ENCODE measurements around the gene ALPK3. TPM values are rescaled to one million over a fixed set of nuclear protein-coding genes. Genes with fewer than 3 reads are reported as not detected.

Gene ALPK3
- total RNA-seq, 1 experiment from 2014 or later = 16.5 TPM

GRCh38 chr15:84886984-84887299, 69.8 kb downstream of the ALPK3 start:
- no peak for TF ChIP-seq ESRRA (CRISPR knock-in tag; IDR thresholded peaks at IDR 0.05; ENCODE audit: borderline replicate concordance)
- TF ChIP-seq RELA (CRISPR knock-in tag; IDR thresholded peaks at IDR 0.05; ENCODE audit: borderline replicate concordance) = no peak
- TF ChIP-seq MAX (CRISPR knock-in tag; IDR thresholded peaks at IDR 0.05) = no peak
- no peak for TF ChIP-seq RORB (CRISPR knock-in tag; IDR thresholded peaks at IDR 0.05)
- no peak for TF ChIP-seq EMX1 (CRISPR knock-in tag; IDR thresholded peaks at IDR 0.05)
- no peak for TF ChIP-seq ZNF219 (CRISPR knock-in tag; IDR thresholded peaks at IDR 0.05; ENCODE audit: borderline replicate concordance)
- no peak for TF ChIP-seq SMAD3 (CRISPR knock-in tag; IDR thresholded peaks at IDR 0.05; ENCODE audit: borderline replicate concordance)
- ChIA-PET POLR2A (no interaction called here), CTCF (interaction anchor here (1.3 to 4.9 kb wide), 2 partner anchors 9 to 41 kb away, joined by 4 to 27 read pairs; no protein-coding TSS in a partner anchor)
- DNase-seq (ENCODE audit: low spot score) (no peak), ATAC-seq (no peak)
- no peak overlapping the region for H3K27ac Mint-ChIP-seq
- H3K36me3 Mint-ChIP-seq = no peaks in the 10 kb centered on the region
- H3K4me1 Mint-ChIP-seq = peaks cover 4% of the 10 kb centered on the region
- H3K27me3 Mint-ChIP-seq (ENCODE audit: low read depth) = no peaks in the 10 kb centered on the region; the same call in 1 of the 2 replicates
- H3K4me3 Mint-ChIP-seq = no peak overlapping the region
- no peaks in the 10 kb centered on the region for H3K9me3 Mint-ChIP-seq

GRCh38 chr15:84887938-84888337, 70.8 kb downstream of the ALPK3 start:
- H3K36me3 Mint-ChIP-seq = no peaks in the 10 kb centered on the region
- no peak for TF ChIP-seq ZBTB21 (CRISPR knock-in tag; IDR thresholded peaks at IDR 0.05; ENCODE audit: borderline replicate concordance)
- TF ChIP-seq MXD4 (CRISPR knock-in tag; IDR thresholded peaks at IDR 0.05; ENCODE audit: borderline replicate concordance) = no peak
- TF ChIP-seq ATF3 (CRISPR knock-in tag; conservative IDR thresholded peaks at IDR 0.05) = no peak
- no peak for TF ChIP-seq AR (CRISPR knock-in tag; IDR thresholded peaks at IDR 0.05)
- TF ChIP-seq, protein P1, sequence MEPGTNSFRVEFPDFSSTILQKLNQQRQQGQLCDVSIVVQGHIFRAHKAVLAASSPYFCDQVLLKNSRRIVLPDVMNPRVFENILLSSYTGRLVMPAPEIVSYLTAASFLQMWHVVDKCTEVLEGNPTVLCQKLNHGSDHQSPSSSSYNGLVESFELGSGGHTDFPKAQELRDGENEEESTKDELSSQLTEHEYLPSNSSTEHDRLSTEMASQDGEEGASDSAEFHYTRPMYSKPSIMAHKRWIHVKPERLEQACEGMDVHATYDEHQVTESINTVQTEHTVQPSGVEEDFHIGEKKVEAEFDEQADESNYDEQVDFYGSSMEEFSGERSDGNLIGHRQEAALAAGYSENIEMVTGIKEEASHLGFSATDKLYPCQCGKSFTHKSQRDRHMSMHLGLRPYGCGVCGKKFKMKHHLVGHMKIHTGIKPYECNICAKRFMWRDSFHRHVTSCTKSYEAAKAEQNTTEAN (CRISPR knock-in tag; IDR thresholded peaks at IDR 0.05) = no peak
- no peak for TF ChIP-seq TCF7 (CRISPR knock-in tag; IDR thresholded peaks at IDR 0.05; ENCODE audit: low read depth)
- H3K4me1 Mint-ChIP-seq = peaks cover 4% of the 10 kb centered on the region
- no peaks in the 10 kb centered on the region for H3K9me3 Mint-ChIP-seq
- POLR2A ChIA-PET = no interaction called here
- no peak overlapping the region for H3K4me3 Mint-ChIP-seq
- CTCF ChIA-PET = interaction anchor here (0.5 to 4.9 kb wide), 4 partner anchors 10 to 317 kb away, joined by 3 to 27 read pairs (median 4); no protein-coding TSS in a partner anchor
- H3K27me3 Mint-ChIP-seq (ENCODE audit: low read depth) = no peaks in the 10 kb centered on the region; the same call in 1 of the 2 replicates
- no peak overlapping the region for H3K27ac Mint-ChIP-seq
- ATAC-seq (no peak), DNase-seq (ENCODE audit: low spot score) (no peak)

DNA sequence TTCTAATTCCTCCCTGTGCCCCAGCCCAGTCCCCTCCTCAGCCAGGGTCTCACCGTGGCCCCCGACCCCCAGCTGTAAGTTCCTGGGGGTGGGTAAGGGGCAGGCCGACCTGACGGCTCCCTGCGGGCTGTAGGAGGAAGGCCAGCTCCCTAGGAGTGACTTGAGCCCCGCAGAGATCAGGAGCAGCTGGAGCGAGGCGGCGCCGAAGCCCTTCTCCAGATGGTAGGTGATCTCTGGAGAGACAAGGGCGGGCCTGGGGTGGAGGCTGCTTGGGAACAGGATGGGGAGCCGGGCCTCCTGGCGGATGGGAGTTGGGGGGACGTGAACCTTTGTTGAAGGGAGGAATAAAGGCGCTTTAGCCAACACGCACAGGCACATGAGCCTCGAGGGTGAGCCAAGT, 71.5 kb downstream of the ALPK3 start:
- DNase-seq (ENCODE audit: low spot score) (no peak), ATAC-seq (peak; percentile 24; the same call in 1 of the 2 replicates)
- H3K4me1 Mint-ChIP-seq = peaks cover 4% of the 10 kb centered on the region
- no peaks in the 10 kb centered on the region; the same call in 1 of the 2 replicates for H3K27me3 Mint-ChIP-seq (ENCODE audit: low read depth)
- no peaks in the 10 kb centered on the region for H3K9me3 Mint-ChIP-seq
- ChIA-PET CTCF (interaction anchor here (0.5 to 4.9 kb wide), 4 partner anchors 11 to 318 kb away, joined by 3 to 27 read pairs (median 4); no protein-coding TSS in a partner anchor), POLR2A (no interaction called here)
- no peak overlapping the region for H3K27ac Mint-ChIP-seq
- no peak overlapping the region for H3K4me3 Mint-ChIP-seq
- no peaks in the 10 kb centered on the region for H3K36me3 Mint-ChIP-seq
- TF ChIP-seq, protein P2, sequence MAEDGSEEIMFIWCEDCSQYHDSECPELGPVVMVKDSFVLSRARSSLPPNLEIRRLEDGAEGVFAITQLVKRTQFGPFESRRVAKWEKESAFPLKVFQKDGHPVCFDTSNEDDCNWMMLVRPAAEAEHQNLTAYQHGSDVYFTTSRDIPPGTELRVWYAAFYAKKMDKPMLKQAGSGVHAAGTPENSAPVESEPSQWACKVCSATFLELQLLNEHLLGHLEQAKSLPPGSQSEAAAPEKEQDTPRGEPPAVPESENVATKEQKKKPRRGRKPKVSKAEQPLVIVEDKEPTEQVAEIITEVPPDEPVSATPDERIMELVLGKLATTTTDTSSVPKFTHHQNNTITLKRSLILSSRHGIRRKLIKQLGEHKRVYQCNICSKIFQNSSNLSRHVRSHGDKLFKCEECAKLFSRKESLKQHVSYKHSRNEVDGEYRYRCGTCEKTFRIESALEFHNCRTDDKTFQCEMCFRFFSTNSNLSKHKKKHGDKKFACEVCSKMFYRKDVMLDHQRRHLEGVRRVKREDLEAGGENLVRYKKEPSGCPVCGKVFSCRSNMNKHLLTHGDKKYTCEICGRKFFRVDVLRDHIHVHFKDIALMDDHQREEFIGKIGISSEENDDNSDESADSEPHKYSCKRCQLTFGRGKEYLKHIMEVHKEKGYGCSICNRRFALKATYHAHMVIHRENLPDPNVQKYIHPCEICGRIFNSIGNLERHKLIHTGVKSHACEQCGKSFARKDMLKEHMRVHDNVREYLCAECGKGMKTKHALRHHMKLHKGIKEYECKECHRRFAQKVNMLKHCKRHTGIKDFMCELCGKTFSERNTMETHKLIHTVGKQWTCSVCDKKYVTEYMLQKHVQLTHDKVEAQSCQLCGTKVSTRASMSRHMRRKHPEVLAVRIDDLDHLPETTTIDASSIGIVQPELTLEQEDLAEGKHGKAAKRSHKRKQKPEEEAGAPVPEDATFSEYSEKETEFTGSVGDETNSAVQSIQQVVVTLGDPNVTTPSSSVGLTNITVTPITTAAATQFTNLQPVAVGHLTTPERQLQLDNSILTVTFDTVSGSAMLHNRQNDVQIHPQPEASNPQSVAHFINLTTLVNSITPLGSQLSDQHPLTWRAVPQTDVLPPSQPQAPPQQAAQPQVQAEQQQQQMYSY (CRISPR knock-in tag; IDR thresholded peaks at IDR 0.05) = no peak
- TF ChIP-seq ZNF263 (CRISPR knock-in tag; IDR thresholded peaks at IDR 0.05; ENCODE audit: low read depth) = no peak
- no peak for TF ChIP-seq ZNF671 (CRISPR knock-in tag; IDR thresholded peaks at IDR 0.05)
- no peak for TF ChIP-seq TCF7 (CRISPR knock-in tag; IDR thresholded peaks at IDR 0.05; ENCODE audit: low read depth)
- no peak for TF ChIP-seq SMAD4 (CRISPR knock-in tag; IDR thresholded peaks at IDR 0.05)
- no peak for TF ChIP-seq NFATC4 (CRISPR knock-in tag; IDR thresholded peaks at IDR 0.05)
- TF ChIP-seq GRHL2 (CRISPR knock-in tag; IDR thresholded peaks at IDR 0.05; ENCODE audit: insufficient replicate concordance, severe bottlenecking) = no peak
- TF ChIP-seq, protein P3, sequence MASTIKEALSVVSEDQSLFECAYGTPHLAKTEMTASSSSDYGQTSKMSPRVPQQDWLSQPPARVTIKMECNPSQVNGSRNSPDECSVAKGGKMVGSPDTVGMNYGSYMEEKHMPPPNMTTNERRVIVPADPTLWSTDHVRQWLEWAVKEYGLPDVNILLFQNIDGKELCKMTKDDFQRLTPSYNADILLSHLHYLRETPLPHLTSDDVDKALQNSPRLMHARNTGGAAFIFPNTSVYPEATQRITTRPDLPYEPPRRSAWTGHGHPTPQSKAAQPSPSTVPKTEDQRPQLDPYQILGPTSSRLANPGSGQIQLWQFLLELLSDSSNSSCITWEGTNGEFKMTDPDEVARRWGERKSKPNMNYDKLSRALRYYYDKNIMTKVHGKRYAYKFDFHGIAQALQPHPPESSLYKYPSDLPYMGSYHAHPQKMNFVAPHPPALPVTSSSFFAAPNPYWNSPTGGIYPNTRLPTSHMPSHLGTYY (CRISPR knock-in tag; IDR thresholded peaks at IDR 0.05) = no peak
- TF ChIP-seq ZBTB21 (CRISPR knock-in tag; IDR thresholded peaks at IDR 0.05; ENCODE audit: borderline replicate concordance) = no peak
- no peak for TF ChIP-seq ZMAT4 (CRISPR knock-in tag; IDR thresholded peaks at IDR 0.05)
- no peak for TF ChIP-seq MYBL2 (CRISPR knock-in tag; IDR thresholded peaks at IDR 0.05)
